ENCODE data around the gene GTF2A1L.

- no peak for TF ChIP-seq EZH2 (IDR thresholded peaks at IDR 0.05; ENCODE audit: insufficient read depth, poor library complexity, severe bottlenecking)
- TF ChIP-seq EZH2phosphoT487 (IDR thresholded peaks at IDR 0.05; ENCODE audit: insufficient read depth, low read depth), result no peak
Measured at GRCh38 chr2:48668992-48669391, 51.3 kb downstream of the GTF2A1L start.

Data from GM23248 (cell line).